NCI-H2196 treated with DMSO at 0.1 percent for 48 hours (cell line): ENCODE results near the gene QARS1.
A peak's percentile ranks its signal among the peaks of the same experiment; 100 is the strongest.

Experiments used
- DNase-seq: peaks from one replicate; lab custom pipeline; 2025; ENCODE audit not compliant: unreplicated experiment; lab: John Stamatoyannopoulos, UW

QARS1 gene

GRCh38 chr3:49120438-49121131, 16.0 kb upstream of the QARS1 start, which contains the start of gene USP19:
Gene USP19 (minus strand): TSS chr3:49120823. CDS start chr3:49119145, 1,678 bp downstream.
- DNase-seq, result peak; percentile 51

- DNase-seq, result no peak
Measured at GRCh38 chr3:49120096-49120437, 15.5 kb upstream of the QARS1 start.

- DNase-seq, result no peak
Measured at GRCh38 chr3:49119439-49119838, 14.9 kb upstream of the QARS1 start.

- DNase-seq, result no peak
Measured at GRCh38 chr3:49119036-49119435, 14.5 kb upstream of the QARS1 start.

GRCh38 chr3:49112262-49112661, 7.7 kb upstream of the QARS1 start:
- DNase-seq, result no peak

GRCh38 chr3:49111347-49111746, 6.8 kb upstream of the QARS1 start:
- no peak for DNase-seq

- no peak for DNase-seq
Measured at GRCh38 chr3:49110780-49111179, 6.2 kb upstream of the QARS1 start.

GRCh38 chr3:49108346-49108745, 3.8 kb upstream of the QARS1 start:
- DNase-seq, result no peak

GRCh38 chr3:49104052-49104426, 518 bp downstream of the QARS1 start:
- DNase-seq, result no peak

GRCh38 chr3:49100046-49100615, 4.4 kb downstream of the QARS1 start:
- no peak for DNase-seq

- DNase-seq, result no peak
Measured at GRCh38 chr3:49098910-49099630, 5.5 kb downstream of the QARS1 start.

- peak; percentile 67 for DNase-seq
Measured at GRCh38 chr3:49098429-49098828, 6.1 kb downstream of the QARS1 start.

GRCh38 chr3:49093853-49094767, 10.4 kb downstream of the QARS1 start, which contains the start of gene QRICH1:
Gene QRICH1 (minus strand): TSS chr3:49094071. CDS start chr3:49077017, 17,054 bp downstream.
- DNase-seq, result peak; percentile 90

- peak; percentile 17 for DNase-seq
Measured at GRCh38 chr3:49092938-49093852, 11.4 kb downstream of the QARS1 start.

- no peak for DNase-seq
Measured at GRCh38 chr3:49081429-49081828, 23.1 kb downstream of the QARS1 start.

- DNase-seq, result no peak
Measured at GRCh38 chr3:49079270-49079669, 25.3 kb downstream of the QARS1 start.

- DNase-seq, result no peak
Measured at GRCh38 chr3:49076646-49077045, 27.9 kb downstream of the QARS1 start.

GRCh38 chr3:49076116-49076515, 28.4 kb downstream of the QARS1 start:
- DNase-seq, result no peak

- DNase-seq, result no peak
Measured at GRCh38 chr3:49058011-49058410, 46.5 kb downstream of the QARS1 start.

GRCh38 chr3:49057268-49057667, 47.3 kb downstream of the QARS1 start:
- no peak for DNase-seq
